Tibial nerve (tissue), 4 donors: ENCODE results near the gene CTNND2.

ENCODE experiments used
- CTCF ChIP-seq, 5 experiments: fragments of 200-600 bp in 3 of 5; fragments of 450-650 bp in 2 of 5; sonication (generic) in 3 of 5; IDR thresholded peaks; one replicate each; pipeline ENCODE4 v1.5.1; 2016 to 2019; ENCODE audit warnings: antibody characterized with exemption in 5 of 5, mild to moderate bottlenecking in 3 of 5, moderate library complexity in 2 of 5
- EP300 ChIP-seq, 2 donors: sonication (generic); formaldehyde crosslinking; IDR thresholded peaks; one replicate each; pipeline ENCODE4 v1.6.1; 2017; ENCODE audit warnings: antibody characterized with exemption in 2 of 2, mild to moderate bottlenecking in 1 of 2
- POLR2A ChIP-seq, 2 donors: fragments of 450-650 bp; IDR thresholded peaks; one replicate each; pipeline ENCODE4 v1.6.1; 2017; ENCODE audit warnings: antibody characterized with exemption in 2 of 2, mild to moderate bottlenecking in 2 of 2, moderate library complexity in 2 of 2

GRCh38 chr5:11148810-11149539 is 755.3 kb downstream of the CTNND2 start:
- TF ChIP-seq CTCF (IDR thresholded peaks at IDR 0.05) (no peak), POLR2A (IDR thresholded peaks at IDR 0.05) (no peak), EP300 (IDR thresholded peaks at IDR 0.05) (no peak)
